Measurements from ENCODE around the gene MME.

Gene MME

DNA sequence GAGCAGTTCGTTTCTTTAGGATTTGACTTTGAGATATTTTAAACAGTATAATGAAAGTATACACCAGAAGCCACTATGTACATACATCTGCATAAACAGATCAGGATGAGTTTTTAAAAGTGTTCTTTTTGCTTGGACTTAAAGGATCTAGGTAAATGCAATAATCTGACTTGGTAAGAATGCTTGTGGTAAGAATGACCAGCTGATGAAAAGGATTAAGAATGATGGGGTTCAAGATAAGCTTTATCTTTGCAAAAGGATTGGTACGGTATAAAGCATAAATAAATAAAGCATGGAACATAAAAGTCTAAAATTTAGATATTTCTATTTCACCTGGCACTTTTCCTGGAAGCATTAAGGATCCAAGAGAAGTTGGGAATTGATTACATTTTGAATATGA, 9.8 kb upstream of the MME start:
- no peak overlapping the region for H3K4me3 ChIP-seq (ENCODE audit: low read length)
- no peak for TF ChIP-seq ZNF274 (IDR thresholded peaks at IDR 0.05; ENCODE audit: low read depth, low read length)

DNA sequence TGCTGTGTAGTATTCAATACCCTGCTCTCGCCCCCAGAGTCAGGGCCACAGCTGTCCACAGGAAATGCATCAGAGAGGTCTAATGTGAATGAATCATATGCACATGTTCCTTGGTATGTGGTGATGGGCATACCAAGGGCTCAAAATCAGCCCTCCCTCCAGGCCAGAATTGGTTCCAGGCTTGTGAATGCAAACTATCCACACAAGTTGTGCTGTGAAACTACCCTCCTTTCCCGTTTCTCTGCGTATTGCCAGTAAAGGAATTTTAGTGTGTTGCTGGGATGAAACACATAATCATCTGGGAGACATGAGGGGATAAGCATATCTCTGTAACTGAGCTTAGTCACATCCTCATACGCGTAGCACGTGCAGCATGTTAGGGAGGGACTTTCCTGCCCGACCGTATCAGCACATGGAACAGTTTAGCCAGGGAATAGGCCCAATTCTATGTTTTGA, 9.2 kb upstream of the MME start:
- no peak for TF ChIP-seq ZNF274 (IDR thresholded peaks at IDR 0.05; ENCODE audit: low read depth, low read length)
- no peak overlapping the region for H3K4me3 ChIP-seq (ENCODE audit: low read length)

DNA sequence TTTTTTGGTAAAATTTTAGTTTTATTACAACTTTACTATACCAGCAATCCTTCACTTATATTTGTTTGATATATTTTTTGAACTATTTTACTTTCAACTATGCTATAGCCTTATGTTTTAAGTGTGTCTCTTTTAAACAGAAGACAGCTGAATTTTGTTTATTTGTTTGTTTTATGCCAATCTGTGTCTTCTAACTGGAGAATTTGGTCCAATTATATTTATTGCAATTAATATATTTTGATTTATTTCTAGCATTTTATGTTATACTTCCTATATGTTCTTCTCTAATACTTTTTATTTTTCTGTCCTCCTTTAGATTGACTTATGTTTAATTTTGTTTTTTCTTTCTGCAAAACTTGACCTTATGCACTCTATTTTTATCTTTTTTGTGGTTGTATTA, 4.9 kb upstream of the MME start:
- no peak overlapping the region for H3K4me3 ChIP-seq (ENCODE audit: low read length)
- no peak for TF ChIP-seq ZNF274 (IDR thresholded peaks at IDR 0.05; ENCODE audit: low read depth, low read length)

DNA sequence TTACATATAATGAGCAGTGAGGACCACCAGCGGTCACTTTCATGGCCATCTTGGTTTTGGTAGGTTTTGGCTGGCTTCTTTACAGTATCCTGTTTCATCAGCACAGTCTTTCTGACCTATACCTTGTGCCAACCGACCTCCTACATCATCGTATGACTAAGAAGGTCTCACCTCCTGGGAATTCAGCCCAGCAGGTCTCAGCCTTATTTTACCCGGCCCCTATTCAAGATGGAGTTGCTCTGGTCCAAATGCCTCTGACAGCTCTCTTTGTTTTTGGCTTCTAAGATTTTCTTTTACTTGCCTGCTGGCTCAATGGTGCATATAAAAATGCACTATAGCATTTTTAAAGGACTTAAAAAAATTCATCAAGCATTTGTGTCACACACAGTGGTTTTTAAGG, 3.2 kb upstream of the MME start:
- no peak for TF ChIP-seq ZNF274 (IDR thresholded peaks at IDR 0.05; ENCODE audit: low read depth, low read length)
- H3K4me3 ChIP-seq (ENCODE audit: low read length) = no peak overlapping the region

DNA sequence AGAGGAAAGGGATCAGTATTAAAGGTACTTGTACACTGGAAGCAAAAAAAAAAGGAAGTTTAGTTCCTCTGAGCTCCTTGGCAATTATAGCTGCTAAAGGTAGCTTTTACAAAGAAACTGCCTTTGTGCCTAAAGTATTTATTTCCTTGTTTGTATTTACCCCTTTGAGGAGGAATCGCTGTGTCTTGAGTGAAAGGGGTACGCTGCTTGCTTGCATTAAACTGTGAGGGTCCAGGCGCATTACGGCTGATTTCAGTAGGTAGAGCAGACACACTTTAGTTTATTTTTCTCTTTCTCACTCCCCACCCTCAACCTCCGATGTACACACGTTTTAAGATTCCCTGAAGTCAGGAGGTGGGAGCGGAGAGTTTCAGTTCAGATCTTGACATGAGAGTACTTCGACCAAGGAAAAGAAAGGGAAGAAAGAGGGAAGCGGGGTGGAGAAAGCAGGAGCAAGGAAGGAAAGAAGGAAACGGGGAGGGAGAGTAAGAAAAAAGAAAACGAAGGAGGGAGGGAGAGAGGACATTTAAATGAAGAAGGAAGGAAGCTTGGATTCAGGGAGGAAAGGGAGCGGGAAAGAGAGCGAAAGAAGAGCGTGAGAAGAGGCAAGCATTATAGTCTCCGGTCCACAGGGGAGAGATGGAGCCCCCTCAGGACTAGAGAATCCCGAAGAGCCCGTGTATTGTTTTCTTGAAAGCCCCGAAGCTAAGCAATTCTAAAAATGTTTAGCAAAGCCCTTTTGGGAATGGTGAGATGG, 1.2 kb upstream of the MME start:
- no peak for TF ChIP-seq ZNF274 (IDR thresholded peaks at IDR 0.05; ENCODE audit: low read depth, low read length)
- no peak overlapping the region for H3K4me3 ChIP-seq (ENCODE audit: low read length)

DNA sequence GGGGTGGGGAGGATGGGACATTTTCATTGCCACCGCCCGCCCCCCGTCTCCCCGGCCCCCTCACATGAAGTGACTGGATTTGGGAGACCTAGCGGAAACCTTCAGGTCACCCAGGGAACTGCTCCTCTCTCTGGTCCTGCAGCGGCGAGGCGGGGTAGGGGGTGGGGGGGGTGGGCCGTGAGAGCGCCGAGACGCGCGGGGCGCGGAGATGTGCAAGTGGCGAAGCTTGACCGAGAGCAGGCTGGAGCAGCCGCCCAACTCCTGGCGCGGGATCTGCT, 712 bp upstream of the MME start:
- no peak overlapping the region for H3K4me3 ChIP-seq (ENCODE audit: low read length)
- TF ChIP-seq ZNF274 (IDR thresholded peaks at IDR 0.05; ENCODE audit: low read depth, low read length) = no peak

DNA sequence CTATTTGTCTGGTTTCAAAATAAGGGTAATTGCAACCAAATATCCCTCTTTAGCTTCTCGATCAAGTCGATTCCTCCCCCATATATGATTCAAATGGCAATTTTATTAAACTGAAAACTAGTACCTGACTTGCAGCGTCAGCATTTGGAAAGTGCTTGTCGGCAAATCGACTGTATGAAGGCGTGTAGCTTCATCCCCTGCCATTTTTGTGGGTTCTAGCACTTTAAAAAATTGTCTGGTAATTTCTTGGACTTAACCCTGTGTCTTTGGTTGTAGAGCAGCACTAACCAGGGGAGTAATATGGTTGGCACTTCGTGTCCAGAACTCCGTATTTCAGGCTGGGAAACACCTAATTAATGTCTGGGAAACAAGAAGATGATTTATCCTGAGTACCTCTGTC, 573 bp downstream of the MME start:
- no peak for TF ChIP-seq ZNF274 (IDR thresholded peaks at IDR 0.05; ENCODE audit: low read depth, low read length)
- no peak overlapping the region for H3K4me3 ChIP-seq (ENCODE audit: low read length)

DNA sequence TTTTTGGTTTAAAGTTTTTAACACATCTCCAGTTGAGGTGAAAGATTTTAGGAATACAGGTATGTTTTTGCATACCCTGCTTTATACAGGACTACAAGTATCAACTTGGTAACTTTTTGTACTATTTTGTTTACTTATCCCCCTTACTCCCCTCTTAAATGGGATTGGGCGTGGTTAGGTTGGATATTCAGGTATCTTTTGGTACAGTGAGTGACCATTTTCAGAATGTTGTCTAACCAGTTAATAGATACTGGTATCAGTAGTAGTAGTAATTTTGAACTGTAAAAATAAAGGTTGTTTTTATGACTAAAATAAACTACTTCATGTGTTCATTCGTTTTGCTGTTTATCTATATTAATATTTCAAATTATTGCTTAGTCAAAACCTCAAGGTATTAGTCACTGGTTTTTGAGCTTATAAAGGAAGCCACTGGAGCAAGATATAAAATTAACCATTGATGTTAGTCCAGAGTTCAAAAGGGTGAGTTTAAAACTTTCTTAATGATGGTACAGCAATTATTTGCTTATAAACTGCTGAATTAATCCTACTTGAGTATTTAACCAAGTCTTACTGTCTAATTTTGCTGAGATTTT, 3.3 kb downstream of the MME start:
- TF ChIP-seq ZNF274 (IDR thresholded peaks at IDR 0.05; ENCODE audit: low read depth, low read length) = no peak
- H3K4me3 ChIP-seq (ENCODE audit: low read length) = no peak overlapping the region

DNA sequence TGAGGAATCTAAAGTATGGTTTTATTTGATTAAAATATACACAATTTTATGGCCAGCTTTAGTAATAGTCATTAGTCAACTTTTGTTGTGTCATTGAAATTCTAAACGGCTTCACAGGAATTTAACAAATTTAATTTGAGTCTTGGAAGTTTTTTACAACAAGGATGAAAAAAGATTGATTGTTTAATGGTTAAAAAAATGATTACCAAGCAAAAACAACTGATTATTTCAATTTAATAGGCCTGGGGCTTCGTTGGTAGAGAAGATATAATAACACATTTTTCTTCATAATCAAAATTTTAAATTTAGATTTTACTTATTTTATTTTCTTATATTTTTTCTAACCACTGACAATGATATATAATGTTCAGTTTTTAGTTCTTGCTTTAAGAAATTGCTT, 4.4 kb downstream of the MME start:
- no peak overlapping the region for H3K4me3 ChIP-seq (ENCODE audit: low read length)
- no peak for TF ChIP-seq ZNF274 (IDR thresholded peaks at IDR 0.05; ENCODE audit: low read depth, low read length)

DNA sequence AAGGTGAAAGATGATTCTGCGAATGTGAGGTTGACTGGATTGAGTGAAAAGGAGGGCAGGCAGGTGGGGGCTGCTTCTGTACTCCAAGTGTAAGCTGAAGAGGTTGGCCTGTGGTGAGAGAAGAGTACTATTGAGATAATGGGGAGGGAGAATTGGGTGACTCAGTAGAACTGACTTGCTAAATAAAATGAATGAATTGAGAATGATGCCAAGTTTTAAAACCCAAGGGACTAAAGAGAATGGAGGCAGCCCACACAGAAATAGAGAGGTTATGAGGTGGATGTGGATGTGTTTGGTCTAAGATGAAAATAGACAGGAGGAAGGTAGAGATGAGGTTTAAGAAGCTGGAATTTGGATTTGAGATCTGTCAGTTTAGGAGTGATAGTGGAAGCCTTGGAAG, 5.9 kb downstream of the MME start:
- H3K4me3 ChIP-seq (ENCODE audit: low read length) = no peak overlapping the region
- TF ChIP-seq ZNF274 (IDR thresholded peaks at IDR 0.05; ENCODE audit: low read depth, low read length) = no peak

DNA sequence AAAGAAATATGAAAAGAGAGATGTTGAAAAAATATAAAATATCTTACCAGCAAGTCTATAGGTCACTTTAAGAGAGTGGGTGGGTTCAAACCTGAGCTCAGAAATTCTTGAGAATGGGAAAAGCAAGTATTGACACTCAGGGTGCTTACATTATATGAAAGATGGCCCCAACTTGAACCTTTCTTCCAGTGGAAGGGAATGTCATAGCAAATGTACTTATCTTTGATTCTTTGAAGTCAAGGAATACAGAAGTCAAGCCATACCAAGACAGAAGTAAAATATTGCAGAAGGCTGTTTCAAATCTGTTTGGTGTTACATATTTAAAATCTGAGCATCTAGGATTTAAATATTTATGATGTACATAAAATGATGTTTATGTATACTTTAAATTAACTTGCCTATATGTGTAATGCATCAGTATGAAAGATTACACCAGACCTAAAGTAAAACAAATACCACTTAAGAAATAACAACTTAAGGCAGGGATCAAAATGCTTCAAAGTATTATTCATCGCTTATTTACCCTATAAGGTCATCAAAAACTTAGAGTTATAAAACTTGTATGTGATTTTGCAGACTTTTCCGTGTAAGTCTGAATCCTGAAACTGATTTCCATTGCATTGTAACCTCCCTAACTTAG, 8.7 kb downstream of the MME start:
- H3K4me3 ChIP-seq (ENCODE audit: low read length) = no peak overlapping the region
- TF ChIP-seq ZNF274 (IDR thresholded peaks at IDR 0.05; ENCODE audit: low read depth, low read length) = no peak

DNA sequence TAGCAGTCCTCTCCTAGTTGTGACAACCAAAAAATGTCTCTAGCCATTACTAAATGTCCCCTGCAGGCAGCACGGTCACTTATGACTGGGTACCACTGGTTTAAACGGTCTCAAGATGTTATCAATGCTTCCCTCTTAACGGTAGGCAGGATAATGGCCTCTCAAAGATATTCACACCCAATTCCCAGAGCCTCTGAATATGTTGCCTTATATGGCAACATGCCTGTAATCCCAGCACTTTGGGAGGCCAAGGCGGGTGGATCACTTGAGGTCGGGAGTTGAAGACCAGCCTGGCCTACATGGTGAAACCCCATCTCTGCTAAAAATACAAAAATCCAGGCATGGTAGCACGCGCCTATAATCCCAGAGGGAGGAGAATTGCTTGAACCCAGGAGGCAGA, 9.4 kb downstream of the MME start:
- H3K4me3 ChIP-seq (ENCODE audit: low read length) = no peak overlapping the region

DNA sequence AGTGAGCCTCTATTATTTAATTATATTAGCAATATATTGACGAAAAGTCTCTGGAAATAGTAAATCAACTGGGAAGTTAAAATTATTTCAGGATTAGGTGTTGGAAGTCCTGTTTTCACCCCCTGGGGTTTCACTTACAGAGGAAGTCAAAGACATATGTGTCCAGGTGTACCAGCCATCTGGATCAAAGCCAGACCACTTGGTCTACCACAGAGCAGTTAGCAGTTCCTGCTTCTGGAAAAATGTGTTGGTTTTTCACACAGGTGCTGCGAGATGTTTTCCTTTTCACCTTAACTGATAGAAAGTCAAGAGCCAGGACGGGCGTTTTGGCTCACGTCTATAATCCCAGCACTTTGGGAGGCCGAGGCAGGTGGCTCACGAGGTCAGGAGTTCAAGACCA, 13.1 kb downstream of the MME start:
- no peak for TF ChIP-seq ZNF274 (IDR thresholded peaks at IDR 0.05; ENCODE audit: low read depth, low read length)
- H3K4me3 ChIP-seq (ENCODE audit: low read length) = no peak overlapping the region

More for the DNA sequence above, 9.4 kb downstream of the MME start:
- TF ChIP-seq ZNF274 (IDR thresholded peaks at IDR 0.05; ENCODE audit: low read depth, low read length) = no peak

DNA sequence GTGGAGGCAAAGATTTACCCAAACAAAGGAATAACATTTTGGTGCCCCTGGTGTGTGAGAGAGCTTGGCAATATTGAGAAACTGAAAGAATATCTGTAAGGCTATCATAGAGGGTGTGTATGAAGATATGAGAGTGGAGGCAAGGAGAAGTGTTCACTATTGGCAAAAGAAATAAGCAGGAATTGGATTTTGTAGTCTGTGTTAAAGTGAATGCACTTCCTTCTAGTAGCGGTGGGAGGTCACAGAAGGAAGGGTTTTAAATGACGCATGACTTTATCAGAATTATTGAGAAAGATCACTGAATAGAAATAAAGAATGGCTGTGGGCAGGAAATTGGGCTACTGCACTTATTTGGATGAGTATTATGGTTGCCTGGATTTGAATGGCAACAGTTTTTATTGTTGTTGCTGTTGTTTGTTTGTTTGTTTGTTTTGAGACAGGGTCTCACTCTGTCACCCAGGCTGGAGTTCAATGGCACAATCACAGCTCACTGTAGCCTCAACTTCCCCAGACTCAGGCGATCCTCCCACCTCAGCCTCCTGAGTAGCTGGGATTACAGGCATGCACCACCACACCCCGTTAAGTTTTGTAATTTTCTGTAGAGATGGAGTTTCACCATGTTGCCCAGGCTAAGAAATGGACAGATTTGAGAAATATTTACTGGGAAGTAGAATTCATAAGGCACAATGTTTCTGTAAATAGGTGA, 16.3 kb downstream of the MME start:
- no peak overlapping the region for H3K4me3 ChIP-seq (ENCODE audit: low read length)
- no peak for TF ChIP-seq ZNF274 (IDR thresholded peaks at IDR 0.05; ENCODE audit: low read depth, low read length)

DNA sequence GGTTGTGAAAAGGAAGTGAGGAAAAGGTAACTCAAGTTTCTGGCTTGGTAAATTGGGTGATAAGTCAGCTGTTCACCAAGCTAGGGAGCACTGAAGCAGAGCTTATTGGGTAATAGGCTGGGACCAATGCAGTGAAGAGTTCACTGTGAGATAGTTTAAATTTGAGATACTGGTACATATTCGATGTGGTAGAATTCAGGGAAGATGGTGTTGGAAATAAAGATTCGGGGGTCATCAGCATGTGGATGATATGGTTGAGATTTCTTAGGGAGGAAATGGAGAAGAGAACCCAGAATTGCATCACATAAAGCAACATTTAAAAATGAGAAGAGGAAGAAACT, 16.9 kb downstream of the MME start:
- TF ChIP-seq ZNF274 (IDR thresholded peaks at IDR 0.05; ENCODE audit: low read depth, low read length) = no peak
- H3K4me3 ChIP-seq (ENCODE audit: low read length) = no peak overlapping the region
